CD4-positive, alpha-beta memory T cell (primary cell): Measurements from ENCODE around the gene UBTD2. TPM values are rescaled to one million over a fixed set of nuclear protein-coding genes. Genes with fewer than 3 reads are reported as not detected.

Experiments used
- CTCF ChIA-PET: fragments of 350-600 bp; sonication (Branson Sonifier 250); formaldehyde crosslinking; loops from one replicate; lab custom pipeline; 2021; ENCODE audit warnings: inconsistent platforms; ENCODE audit not compliant: partially characterized antibody; lab: Charles Lee
- POLR2A ChIA-PET: fragments of 350-600 bp; sonication (Branson Sonifier 250); formaldehyde crosslinking; loops from one replicate; lab custom pipeline; 2021; ENCODE audit not compliant: partially characterized antibody; lab: Charles Lee
- DNase-seq, 5 donors: peaks; one replicate each; pipeline versions ENCODE4 v3.0.0 to v3.0.0-alpha.2; 2020 to 2022; ENCODE audit warnings: mixed read lengths in 1 of 5
- H3K27ac ChIP-seq: one replicate; pipeline ENCODE4 v1.7.0; 2013; ENCODE audit warnings: low read depth, low read length
- H3K27me3 ChIP-seq: 2 replicates; pipeline ENCODE4 v1.7.0; 2013; ENCODE audit warnings: mild to moderate bottlenecking, low read length, moderate library complexity; ENCODE audit not compliant: insufficient read depth
- H3K36me3 ChIP-seq: 2 replicates; pipeline ENCODE4 v1.7.0; 2013; ENCODE audit warnings: mild to moderate bottlenecking, low read length, moderate library complexity; ENCODE audit not compliant: insufficient read depth
- H3K4me1 ChIP-seq: 2 replicates; pipeline ENCODE4 v1.7.0; 2013; ENCODE audit warnings: mild to moderate bottlenecking, low read length, moderate library complexity; ENCODE audit not compliant: insufficient read depth
- H3K4me3 ChIP-seq, 2 donors: one replicate each; pipeline ENCODE4 v1.7.0; 2013; ENCODE audit warnings: low read length in 2 of 2, mild to moderate bottlenecking in 1 of 2
- H3K9me3 ChIP-seq, 2 donors: one replicate each; pipeline ENCODE4 v1.7.0; 2013; ENCODE audit warnings: low read length in 2 of 2, control low read depth in 1 of 2; ENCODE audit not compliant: control insufficient read depth in 1 of 2
- H3K27ac Mint-ChIP-seq, 7 donors: one replicate each; pipeline ENCODE4 v1.8.0; 2020 to 2021; ENCODE audit warnings: mixed read lengths in 7 of 7, mild to moderate bottlenecking in 6 of 7, inconsistent platforms in 3 of 7, moderate library complexity in 3 of 7
- H3K27me3 Mint-ChIP-seq, 2 donors: one replicate each; pipeline ENCODE4 v1.8.0; 2020 to 2021; ENCODE audit warnings: mixed read lengths in 2 of 2
- H3K36me3 Mint-ChIP-seq, 2 donors: one replicate each; pipeline ENCODE4 v1.8.0; 2020 to 2021; ENCODE audit warnings: mixed read lengths in 2 of 2, inconsistent platforms in 1 of 2, mild to moderate bottlenecking in 1 of 2
- H3K4me1 Mint-ChIP-seq, 4 donors: one replicate each; pipeline ENCODE4 v1.8.0; 2020 to 2021; ENCODE audit warnings: mixed read lengths in 4 of 4, mild to moderate bottlenecking in 1 of 4
- H3K4me3 Mint-ChIP-seq, 8 donors: one replicate each; pipeline ENCODE4 v1.8.0; 2020 to 2021; ENCODE audit warnings: mixed read lengths in 8 of 8, mild to moderate bottlenecking in 7 of 8, moderate library complexity in 6 of 8, inconsistent platforms in 3 of 8
- H3K9me3 Mint-ChIP-seq, 8 donors: one replicate each; pipeline ENCODE4 v1.8.0; 2020 to 2021; ENCODE audit warnings: mixed read lengths in 8 of 8, mild to moderate bottlenecking in 5 of 8, inconsistent platforms in 3 of 8, moderate library complexity in 1 of 8
- intact Hi-C: fragments of 100-400 bp; cut with micrococcal nuclease; formaldehyde crosslinking; loops from one replicate; pipeline ENCODE4 v1.15.1; 2023
- polyA plus RNA-seq, 2 donors: library from polyadenylated mRNA; unstranded; fragments of 300-500 nt; fragmentation: Illumina TruSeq; gene quantifications; one replicate each; pipeline ENCODE4 v1.2.3, GENCODE V29; 2021
- total RNA-seq, 2 experiments: library from RNA; stranded (reverse); gene quantifications; one replicate each; pipeline ENCODE4 v1.2.3, GENCODE V29; 2021

The UBTD2 gene
- total and polyA plus RNA-seq, 4 experiments from 2014 or later = 2.2 to 6.3 (median 6.0) TPM

DNA sequence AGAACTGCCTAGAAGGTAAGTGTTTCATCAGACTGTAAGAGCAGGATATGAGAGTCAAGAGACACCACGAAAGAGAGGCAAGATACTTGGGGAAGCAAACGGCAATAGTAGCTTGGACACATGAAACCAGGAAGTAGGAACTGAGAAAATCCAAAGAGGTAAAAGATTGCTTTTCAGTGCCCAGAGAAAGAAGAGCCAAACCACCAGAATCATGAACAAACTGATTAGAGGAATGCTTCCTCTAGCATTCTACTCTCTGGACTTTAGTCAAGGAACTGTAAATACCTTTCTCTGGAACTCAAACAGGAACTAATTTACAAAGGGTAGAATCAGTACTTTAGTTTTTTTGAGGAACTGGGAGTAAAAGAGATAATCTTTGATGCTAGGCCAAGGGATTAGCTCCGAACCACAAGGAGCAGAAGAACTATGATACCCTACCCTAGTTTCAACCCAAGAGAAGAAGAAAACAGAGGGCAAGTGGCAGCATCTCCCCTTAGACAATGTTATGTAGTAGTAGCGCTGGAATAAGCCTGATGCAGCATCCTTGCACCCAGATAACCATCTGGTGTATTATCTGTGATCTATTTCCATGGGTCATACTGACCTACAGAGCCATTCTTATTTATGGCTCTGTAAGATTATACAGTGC, 48.3 kb downstream of the UBTD2 start:
- peaks cover 31% of the 10 kb centered on the region for H3K4me1 ChIP-seq
- H3K27ac ChIP-seq = no peak overlapping the region
- H3K4me1 Mint-ChIP-seq = peaks cover 28 to 52% (median 39%) of the 10 kb centered on the region in 4 donors
- H3K4me3 ChIP-seq = no peak overlapping the region
- H3K9me3 ChIP-seq = no peaks in the 10 kb centered on the region
- POLR2A ChIA-PET = no interaction called here
- no peaks in the 10 kb centered on the region for H3K27me3 Mint-ChIP-seq
- intact Hi-C loops = no loop called here
- DNase-seq = no peak
- peak overlapping the region in 5 of 7 donors; percentile 3 to 82 (median 54) for H3K27ac Mint-ChIP-seq
- no peaks in the 10 kb centered on the region for H3K36me3 ChIP-seq
- CTCF ChIA-PET = no interaction called here
- peaks cover 23 to 30% of the 10 kb centered on the region in 2 donors for H3K36me3 Mint-ChIP-seq
- H3K4me3 Mint-ChIP-seq = peak overlapping the region in 3 of 8 donors; percentile 9 to 53 (median 13)
- H3K9me3 Mint-ChIP-seq = no peaks in the 10 kb centered on the region
- no peaks in the 10 kb centered on the region for H3K27me3 ChIP-seq

- POLR2A ChIA-PET = interaction anchor here (0.8 kb wide), 1 partner anchor 179 kb away, joined by 3 read pairs; no protein-coding TSS in a partner anchor
- intact Hi-C loops = no loop called here
- Histone ChIP-seq H3K27me3 (no peaks in the 10 kb centered on the region), H3K27ac (no peak overlapping the region), H3K4me1 (peaks cover 29% of the 10 kb centered on the region), H3K36me3 (no peaks in the 10 kb centered on the region), H3K4me3 (no peak overlapping the region), H3K9me3 (no peaks in the 10 kb centered on the region)
- peak overlapping the region in 1 of 7 donors; percentile 9 for H3K27ac Mint-ChIP-seq
- peaks cover 24 to 43% (median 33%) of the 10 kb centered on the region in 4 donors for H3K4me1 Mint-ChIP-seq
- no peak overlapping the region for H3K4me3 Mint-ChIP-seq
- no peak for DNase-seq
- H3K9me3 Mint-ChIP-seq = no peaks in the 10 kb centered on the region
- no peaks in the 10 kb centered on the region for H3K27me3 Mint-ChIP-seq
- CTCF ChIA-PET = no interaction called here
- peaks cover 30 to 36% of the 10 kb centered on the region in 2 donors for H3K36me3 Mint-ChIP-seq
Observed at GRCh38 chr5:172234031-172234430, 49.5 kb downstream of the UBTD2 start.

GRCh38 chr5:172229904-172230303, 53.7 kb downstream of the UBTD2 start:
- Histone ChIP-seq H3K9me3 (no peaks in the 10 kb centered on the region), H3K27ac (no peak overlapping the region), H3K27me3 (no peaks in the 10 kb centered on the region), H3K4me1 (no peaks in the 10 kb centered on the region), H3K36me3 (no peaks in the 10 kb centered on the region), H3K4me3 (no peak overlapping the region)
- H3K4me3 Mint-ChIP-seq = no peak overlapping the region
- ChIA-PET POLR2A (no interaction called here), CTCF (no interaction called here)
- peaks cover 2 to 14% (median 7%) of the 10 kb centered on the region in 4 donors for H3K4me1 Mint-ChIP-seq
- intact Hi-C loops = no loop called here
- H3K27me3 Mint-ChIP-seq = no peaks in the 10 kb centered on the region
- no peak overlapping the region for H3K27ac Mint-ChIP-seq
- DNase-seq = no peak
- H3K9me3 Mint-ChIP-seq = no peaks in the 10 kb centered on the region
- peaks cover 39 to 44% of the 10 kb centered on the region in 2 donors for H3K36me3 Mint-ChIP-seq

- H3K36me3 Mint-ChIP-seq = peaks cover 19 to 40% of the 10 kb centered on the region in 2 donors
- peak overlapping the region in 1 of 7 donors; percentile 67 for H3K27ac Mint-ChIP-seq
- H3K4me1 Mint-ChIP-seq = peaks cover 11 to 22% (median 17%) of the 10 kb centered on the region in 4 donors
- peaks cover 10% of the 10 kb centered on the region for H3K4me1 ChIP-seq
- POLR2A ChIA-PET = no interaction called here
- H3K4me3 Mint-ChIP-seq = no peak overlapping the region
- intact Hi-C loops = no loop called here
- H3K9me3 Mint-ChIP-seq = peaks cover 0 to under 1% (median 0%) of the 10 kb centered on the region in 8 donors
- H3K9me3 ChIP-seq = no peaks in the 10 kb centered on the region
- no peak for DNase-seq
- no peaks in the 10 kb centered on the region for H3K36me3 ChIP-seq
- H3K27me3 ChIP-seq = no peaks in the 10 kb centered on the region
- H3K27me3 Mint-ChIP-seq = no peaks in the 10 kb centered on the region
- CTCF ChIA-PET = no interaction called here
- H3K27ac ChIP-seq = no peak overlapping the region
- no peak overlapping the region for H3K4me3 ChIP-seq
Observed at GRCh38 chr5:172224996-172225395, 58.6 kb downstream of the UBTD2 start.

- H3K9me3 ChIP-seq = no peaks in the 10 kb centered on the region
- no peak overlapping the region for H3K27ac ChIP-seq
- no peak overlapping the region for H3K4me3 ChIP-seq
- DNase-seq = peak in 1 of 5 donors; percentile 1
- no peaks in the 10 kb centered on the region for H3K36me3 ChIP-seq
- intact Hi-C loops = no loop called here
- peaks cover 11 to 22% (median 17%) of the 10 kb centered on the region in 4 donors for H3K4me1 Mint-ChIP-seq
- H3K27ac Mint-ChIP-seq = peak overlapping the region in 6 of 7 donors; percentile 12 to 85 (median 76)
- H3K27me3 ChIP-seq = no peaks in the 10 kb centered on the region
- peaks cover 24 to 44% of the 10 kb centered on the region in 2 donors for H3K36me3 Mint-ChIP-seq
- H3K27me3 Mint-ChIP-seq = no peaks in the 10 kb centered on the region
- peaks cover 10% of the 10 kb centered on the region for H3K4me1 ChIP-seq
- CTCF ChIA-PET = interaction anchor here (0.7 to 1.0 kb wide), 2 partner anchors 36 to 1737 kb away, joined by 3 to 4 read pairs; partner anchors contain the start of gene STK10
- peak overlapping the region in 4 of 8 donors; percentile 6 to 54 (median 46) for H3K4me3 Mint-ChIP-seq
- H3K9me3 Mint-ChIP-seq = peaks cover 0 to 9% (median 3%) of the 10 kb centered on the region in 8 donors
- POLR2A ChIA-PET = no interaction called here
Observed at GRCh38 chr5:172223901-172224873, 59.4 kb downstream of the UBTD2 start.

DNA sequence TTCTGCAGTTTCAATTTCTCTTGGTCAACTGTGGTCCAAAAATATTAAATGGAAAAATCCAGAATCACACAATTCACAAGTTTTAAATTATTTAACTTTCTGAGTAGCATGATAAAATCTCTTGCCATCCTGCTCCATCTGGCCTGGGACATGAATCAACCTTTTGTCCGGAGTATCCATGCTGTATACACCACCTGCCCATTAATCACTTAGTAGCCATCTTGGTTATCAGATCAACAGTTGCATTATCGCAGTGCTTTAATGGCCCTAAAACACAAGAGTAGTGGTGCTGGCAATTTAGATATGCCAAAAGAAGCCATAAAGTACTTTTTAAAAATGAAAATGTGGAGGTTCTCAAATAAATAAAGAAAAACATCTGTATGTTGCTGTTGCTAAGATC, 64.3 kb downstream of the UBTD2 start:
- Mint-ChIP-seq H3K4me3 (no peak overlapping the region), H3K27me3 (no peaks in the 10 kb centered on the region), H3K9me3 (peaks cover 0 to 15% (median 11%) of the 10 kb centered on the region in 8 donors), H3K4me1 (peaks cover 6 to 8% (median 8%) of the 10 kb centered on the region in 4 donors), H3K27ac (no peak overlapping the region), H3K36me3 (peaks cover 39 to 54% of the 10 kb centered on the region in 2 donors)
- DNase-seq = no peak
- intact Hi-C loops = no loop called here
- Histone ChIP-seq H3K36me3 (no peaks in the 10 kb centered on the region), H3K4me3 (no peak overlapping the region), H3K4me1 (peaks cover 7% of the 10 kb centered on the region), H3K27ac (no peak overlapping the region), H3K9me3 (no peaks in the 10 kb centered on the region), H3K27me3 (no peaks in the 10 kb centered on the region)
- ChIA-PET CTCF (no interaction called here), POLR2A (no interaction called here)

- Histone ChIP-seq H3K9me3 (no peaks in the 10 kb centered on the region), H3K4me3 (no peak overlapping the region), H3K4me1 (no peaks in the 10 kb centered on the region), H3K36me3 (no peaks in the 10 kb centered on the region), H3K27ac (no peak overlapping the region), H3K27me3 (no peaks in the 10 kb centered on the region)
- ChIA-PET CTCF (no interaction called here), POLR2A (no interaction called here)
- Mint-ChIP-seq H3K27me3 (no peaks in the 10 kb centered on the region), H3K4me3 (no peak overlapping the region), H3K36me3 (peaks cover 46 to 58% of the 10 kb centered on the region in 2 donors), H3K27ac (no peak overlapping the region), H3K9me3 (peaks cover 0 to 15% (median 11%) of the 10 kb centered on the region in 8 donors), H3K4me1 (peaks cover 0 to 3% (median under 1%) of the 10 kb centered on the region in 4 donors)
- intact Hi-C loops = no loop called here
- DNase-seq = no peak
Observed at GRCh38 chr5:172216345-172216744, 67.2 kb downstream of the UBTD2 start.
